ENCODE results near the gene HSD17B12. TPM values are rescaled to one million over a fixed set of nuclear protein-coding genes. Genes with fewer than 3 reads are reported as not detected.

HSD17B12 gene
- polyA plus RNA-seq, 4 donors = 20.5 to 89.4 (median 45.9) TPM

DNA sequence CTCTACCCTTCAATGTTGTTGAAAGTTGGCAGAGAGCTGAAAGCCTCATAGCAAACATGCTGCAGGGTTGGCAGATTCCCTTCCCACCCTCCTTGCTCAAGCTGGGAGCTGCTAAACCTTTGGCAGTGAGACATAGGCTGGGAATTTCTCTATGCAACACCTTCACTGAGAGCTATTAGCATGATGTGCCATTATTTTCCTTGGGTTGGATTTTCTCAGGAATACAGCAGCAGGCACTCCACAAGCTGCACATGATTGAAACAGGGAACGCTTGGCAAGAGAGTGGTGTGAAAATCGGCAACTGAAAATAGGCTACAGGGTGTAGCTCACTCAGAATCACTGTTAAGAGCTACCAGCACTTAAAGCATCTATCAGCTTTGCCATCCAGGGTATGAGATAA is 190.5 kb downstream of the HSD17B12 start:
- no peak overlapping the region for H3K4me3 ChIP-seq (ENCODE audit: low read depth in 1 of 3, low read length in 3 of 3)
- no peak overlapping the region for H3K27ac ChIP-seq (ENCODE audit: low read depth in 1 of 3, low read length in 2 of 3)
- H3K9me3 ChIP-seq (ENCODE audit: control insufficient read depth in 2 of 2, insufficient read depth in 1 of 2, low read depth in 1 of 2, low read length in 1 of 2) = no peaks in the 10 kb centered on the region
- no peak for FAIRE-seq
- peaks cover 0 to 8% (median 0%) of the 10 kb centered on the region in 3 donors for H3K4me1 ChIP-seq (ENCODE audit: control insufficient read depth in 3 of 3, insufficient read depth in 2 of 3, low read depth in 1 of 3, low read length in 2 of 3)
- H3K27me3 ChIP-seq (ENCODE audit: control insufficient read depth in 3 of 3, insufficient read depth in 3 of 3, low read length in 3 of 3) = peaks cover 0 to 19% (median 7%) of the 10 kb centered on the region in 3 donors
- DNase-seq = no peak
- WGBS, 3 donors = 87 to 91% (median 88%) methylated on average over 2 of the region's 2 CpGs
- no peaks in the 10 kb centered on the region for H3K36me3 ChIP-seq (ENCODE audit: control insufficient read depth in 3 of 3, insufficient read depth in 2 of 3, low read depth in 1 of 3, low read length in 3 of 3)

DNA sequence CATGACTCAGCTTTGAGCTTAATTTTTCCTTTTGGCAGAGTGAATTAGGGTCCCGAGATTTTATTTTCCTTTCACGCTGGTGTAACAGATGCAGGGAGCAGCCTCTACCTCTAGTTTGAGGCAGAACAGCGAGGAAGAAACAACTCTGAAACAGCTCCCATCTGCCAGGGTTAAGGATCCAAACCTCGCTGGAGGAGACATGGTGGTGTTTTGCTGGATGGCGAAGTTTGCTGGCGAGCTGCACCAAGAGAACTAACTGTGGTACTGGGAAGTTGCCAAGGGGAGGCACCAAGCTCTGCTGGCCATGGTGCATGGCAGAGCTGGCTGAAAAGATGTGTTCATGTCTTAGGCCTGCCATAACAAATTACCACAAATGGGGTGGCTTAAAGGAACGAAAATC is 192.5 kb downstream of the HSD17B12 start:
- peaks cover 0 to 8% (median 0%) of the 10 kb centered on the region in 3 donors for H3K4me1 ChIP-seq (ENCODE audit: control insufficient read depth in 3 of 3, insufficient read depth in 2 of 3, low read depth in 1 of 3, low read length in 2 of 3)
- DNase-seq = no peak
- no peak for FAIRE-seq
- H3K27me3 ChIP-seq (ENCODE audit: control insufficient read depth in 3 of 3, insufficient read depth in 3 of 3, low read length in 3 of 3) = peaks cover 0 to 21% (median 15%) of the 10 kb centered on the region in 3 donors
- H3K4me3 ChIP-seq (ENCODE audit: low read depth in 1 of 3, low read length in 3 of 3) = no peak overlapping the region
- no peak overlapping the region for H3K27ac ChIP-seq (ENCODE audit: low read depth in 1 of 3, low read length in 2 of 3)
- 68 to 80% (median 75%) methylated on average over 7 of the region's 7 CpGs for WGBS, 3 donors
- H3K36me3 ChIP-seq (ENCODE audit: control insufficient read depth in 3 of 3, insufficient read depth in 2 of 3, low read depth in 1 of 3, low read length in 3 of 3) = no peaks in the 10 kb centered on the region
- no peaks in the 10 kb centered on the region for H3K9me3 ChIP-seq (ENCODE audit: control insufficient read depth in 2 of 2, insufficient read depth in 1 of 2, low read depth in 1 of 2, low read length in 1 of 2)

DNA sequence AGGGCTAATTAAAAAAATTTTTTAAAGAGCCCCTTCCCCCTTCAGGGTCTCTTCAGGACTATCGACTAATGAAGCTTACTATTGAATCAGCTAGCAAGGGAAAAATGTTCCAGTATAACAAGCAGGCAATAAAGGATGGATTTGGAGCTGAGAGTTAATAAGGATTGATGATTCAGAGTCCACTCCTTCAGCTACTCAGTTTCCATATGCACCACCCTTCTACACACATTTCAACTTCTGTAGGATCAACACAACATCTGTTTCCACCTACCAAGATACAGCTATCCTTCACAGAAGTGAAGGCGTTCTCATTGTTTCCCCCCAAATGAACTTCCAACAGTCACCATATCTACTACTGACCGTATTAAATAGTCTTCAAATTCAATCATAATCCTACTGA is 193.5 kb downstream of the HSD17B12 start:
- H3K4me3 ChIP-seq (ENCODE audit: low read depth in 1 of 3, low read length in 3 of 3) = no peak overlapping the region
- no peak for FAIRE-seq
- no peak for DNase-seq
- no peaks in the 10 kb centered on the region for H3K9me3 ChIP-seq (ENCODE audit: control insufficient read depth in 2 of 2, insufficient read depth in 1 of 2, low read depth in 1 of 2, low read length in 1 of 2)
- no peaks in the 10 kb centered on the region for H3K36me3 ChIP-seq (ENCODE audit: control insufficient read depth in 3 of 3, insufficient read depth in 2 of 3, low read depth in 1 of 3, low read length in 3 of 3)
- H3K4me1 ChIP-seq (ENCODE audit: control insufficient read depth in 3 of 3, insufficient read depth in 2 of 3, low read depth in 1 of 3, low read length in 2 of 3) = peaks cover 0 to 8% (median 0%) of the 10 kb centered on the region in 3 donors
- WGBS, 3 donors = 72 to 79% (median 77%) methylated on average over 3 of the region's 3 CpGs
- peaks cover 0 to 28% (median 17%) of the 10 kb centered on the region in 3 donors for H3K27me3 ChIP-seq (ENCODE audit: control insufficient read depth in 3 of 3, insufficient read depth in 3 of 3, low read length in 3 of 3)
- no peak overlapping the region for H3K27ac ChIP-seq (ENCODE audit: low read depth in 1 of 3, low read length in 2 of 3)

DNA sequence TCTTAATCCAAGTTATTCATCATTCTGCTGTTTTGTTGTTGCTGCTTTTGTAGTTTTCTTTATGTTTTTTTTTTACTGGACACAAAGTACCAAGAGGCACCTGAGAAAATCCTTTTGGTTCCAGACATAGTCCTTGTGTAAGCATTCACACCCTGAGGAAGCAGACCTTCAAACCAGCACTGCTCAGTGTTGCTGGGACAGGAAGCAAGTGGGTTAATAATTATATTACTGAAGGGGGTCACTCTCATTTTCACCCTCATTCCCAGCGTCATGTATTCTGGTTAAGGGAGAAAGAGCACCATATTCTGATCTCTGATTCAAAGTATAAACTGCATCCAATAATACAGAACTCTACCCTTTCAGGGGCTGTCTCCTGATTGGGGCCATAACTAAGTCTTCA is 194.2 kb downstream of the HSD17B12 start:
- Histone ChIP-seq H3K27me3 (ENCODE audit: control insufficient read depth in 3 of 3, insufficient read depth in 3 of 3, low read length in 3 of 3) (peaks cover 0 to 32% (median 18%) of the 10 kb centered on the region in 3 donors), H3K4me3 (ENCODE audit: low read depth in 1 of 3, low read length in 3 of 3) (no peak overlapping the region), H3K27ac (ENCODE audit: low read depth in 1 of 3, low read length in 2 of 3) (no peak overlapping the region), H3K9me3 (ENCODE audit: control insufficient read depth in 2 of 2, insufficient read depth in 1 of 2, low read depth in 1 of 2, low read length in 1 of 2) (no peaks in the 10 kb centered on the region), H3K4me1 (ENCODE audit: control insufficient read depth in 3 of 3, insufficient read depth in 2 of 3, low read depth in 1 of 3, low read length in 2 of 3) (peaks cover 0 to 2% (median 0%) of the 10 kb centered on the region in 3 donors), H3K36me3 (ENCODE audit: control insufficient read depth in 3 of 3, insufficient read depth in 2 of 3, low read depth in 1 of 3, low read length in 3 of 3) (no peaks in the 10 kb centered on the region)
- FAIRE-seq (no peak), DNase-seq (no peak)
- 9 to 41% (median 17%) methylated on average over 1 of the region's 1 CpG for WGBS, 3 donors

DNA sequence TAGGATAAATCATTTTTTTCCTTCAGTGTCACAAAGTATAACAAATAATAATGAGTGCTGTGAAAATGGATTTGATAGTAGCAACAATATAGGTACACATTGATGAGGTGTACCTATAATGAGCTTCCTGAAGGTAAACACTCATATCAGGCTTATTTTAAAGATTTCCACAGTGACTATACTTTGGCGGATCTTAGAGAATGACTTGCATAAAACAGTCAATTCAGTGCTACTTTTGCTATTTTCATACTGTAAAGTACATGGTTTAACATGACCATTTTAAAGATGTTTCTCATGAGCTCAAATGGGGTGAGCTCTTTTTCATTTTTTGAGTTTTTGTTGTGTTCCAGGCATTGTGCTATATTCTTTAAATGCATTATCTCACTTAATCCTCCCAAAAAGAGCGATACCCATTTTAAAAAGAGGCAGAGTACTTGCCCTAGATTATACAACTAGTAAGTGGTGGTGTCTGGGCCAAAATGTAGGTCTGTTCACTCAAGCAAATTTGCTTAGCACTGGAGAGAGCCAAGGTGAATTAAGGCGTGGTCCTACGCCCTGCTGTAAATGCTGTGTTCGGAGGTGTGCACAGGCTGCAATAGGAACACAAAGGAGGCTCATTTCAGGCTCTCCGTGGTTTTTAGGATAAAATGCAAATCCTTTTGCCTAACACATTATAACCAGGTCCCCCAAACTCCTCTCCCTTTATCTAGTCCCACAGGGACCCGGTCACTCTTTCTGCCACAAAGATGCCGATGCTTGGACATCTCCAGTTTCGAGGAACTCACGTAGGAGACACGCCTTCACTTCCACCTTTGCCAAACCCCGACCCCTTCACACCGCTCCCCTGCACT is 199.5 kb downstream of the HSD17B12 start:
- peak overlapping the region; percentile 26 to 95 (median 75) for H3K4me3 ChIP-seq (ENCODE audit: low read depth in 1 of 3, low read length in 3 of 3)
- peak overlapping the region in 1 of 3 donors; percentile 26 for H3K27ac ChIP-seq (ENCODE audit: low read depth in 1 of 3, low read length in 2 of 3)
- no peaks in the 10 kb centered on the region for H3K9me3 ChIP-seq (ENCODE audit: control insufficient read depth in 2 of 2, insufficient read depth in 1 of 2, low read depth in 1 of 2, low read length in 1 of 2)
- 37 to 45% (median 39%) methylated on average over 13 of the region's 13 CpGs for WGBS, 3 donors
- H3K4me1 ChIP-seq (ENCODE audit: control insufficient read depth in 3 of 3, insufficient read depth in 2 of 3, low read depth in 1 of 3, low read length in 2 of 3) = peaks cover 3 to 13% (median 11%) of the 10 kb centered on the region in 3 donors
- peaks cover 0 to 5% (median 2%) of the 10 kb centered on the region in 3 donors for H3K36me3 ChIP-seq (ENCODE audit: control insufficient read depth in 3 of 3, insufficient read depth in 2 of 3, low read depth in 1 of 3, low read length in 3 of 3)
- peaks cover 0 to 13% (median 11%) of the 10 kb centered on the region in 3 donors for H3K27me3 ChIP-seq (ENCODE audit: control insufficient read depth in 3 of 3, insufficient read depth in 3 of 3, low read length in 3 of 3)
- DNase-seq (peak in 1 of 2 donors; percentile 21), FAIRE-seq (no peak)

DNA sequence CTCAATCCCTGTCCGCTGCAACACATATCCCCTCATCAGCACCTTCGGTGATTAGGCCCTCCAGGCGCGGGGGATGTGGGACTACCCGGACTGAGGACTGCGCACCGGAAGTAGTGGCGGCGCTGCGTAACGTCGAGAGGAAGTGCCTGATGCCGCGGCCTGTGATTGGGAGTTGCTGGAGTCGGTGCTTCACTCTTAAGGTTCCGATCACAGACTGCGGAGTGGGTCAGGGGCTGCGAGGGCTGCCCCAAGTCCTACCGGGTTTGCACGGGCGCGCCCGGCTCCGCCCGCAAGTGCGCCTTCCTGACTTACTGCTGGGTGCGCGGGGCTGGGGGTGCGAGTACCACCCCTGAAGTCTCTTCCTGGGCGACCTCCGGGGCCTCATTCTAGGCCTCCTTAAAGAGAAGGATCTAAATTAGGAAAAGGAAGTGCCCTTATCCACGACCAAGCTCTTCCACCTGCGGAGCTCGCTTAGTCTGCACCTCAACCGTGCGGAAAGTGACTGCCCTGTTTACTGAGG is 200.2 kb downstream of the HSD17B12 start, which contains the start of gene ALKBH3:
Gene ALKBH3, plus strand, starts transcription at position 192 of the 520 bp plus-strand sequence. CDS start 1,822 bp downstream, outside the sequence.
- peaks cover 0 to 13% (median 11%) of the 10 kb centered on the region in 3 donors for H3K27me3 ChIP-seq (ENCODE audit: control insufficient read depth in 3 of 3, insufficient read depth in 3 of 3, low read length in 3 of 3)
- H3K4me3 ChIP-seq (ENCODE audit: low read depth in 1 of 3, low read length in 3 of 3) = peak within 1 kb of the TSS; percentile 69 to 95 (median 75)
- H3K9me3 ChIP-seq (ENCODE audit: control insufficient read depth in 2 of 2, insufficient read depth in 1 of 2, low read depth in 1 of 2, low read length in 1 of 2) = no peaks in the 10 kb centered on the region
- H3K36me3 ChIP-seq (ENCODE audit: control insufficient read depth in 3 of 3, insufficient read depth in 2 of 3, low read depth in 1 of 3, low read length in 3 of 3) = peaks cover 2 to 6% (median 2%) of the 10 kb centered on the region in 3 donors
- H3K27ac ChIP-seq (ENCODE audit: low read depth in 1 of 3, low read length in 2 of 3) = peak within 1 kb of the TSS in 2 of 3 donors; percentile 30 to 67
- WGBS, 3 donors = 0 to 1% (median 0%) methylated on average over 36 of the region's 36 CpGs
- DNase-seq (peak; percentile 92 to 93), FAIRE-seq (no peak)
- peaks cover 3 to 13% (median 11%) of the 10 kb centered on the region in 3 donors for H3K4me1 ChIP-seq (ENCODE audit: control insufficient read depth in 3 of 3, insufficient read depth in 2 of 3, low read depth in 1 of 3, low read length in 2 of 3)

DNA sequence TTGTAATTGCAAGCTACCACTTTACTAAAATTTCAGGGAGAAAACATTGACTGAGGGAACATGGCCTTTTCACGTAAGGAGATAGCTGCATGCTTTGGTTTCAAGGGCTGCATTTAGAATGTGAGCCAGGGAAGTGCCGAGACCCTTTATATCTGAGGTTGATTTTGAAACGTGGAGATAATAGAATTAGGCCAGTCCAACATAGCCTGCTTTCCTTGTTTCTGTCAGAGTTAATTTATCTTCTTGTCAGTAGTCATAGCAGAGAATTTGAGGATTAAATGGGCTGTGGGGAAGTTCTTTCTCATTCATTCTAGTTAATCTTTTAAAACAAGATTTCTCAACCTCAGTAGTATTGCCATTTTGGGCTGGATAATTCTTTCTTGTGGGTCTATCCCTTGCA is 212.3 kb downstream of the HSD17B12 start:
- 52 to 54% (median 53%) methylated on average over 3 of the region's 3 CpGs for WGBS, 3 donors
- H3K36me3 ChIP-seq (ENCODE audit: control insufficient read depth in 3 of 3, insufficient read depth in 2 of 3, low read depth in 1 of 3, low read length in 3 of 3) = peaks cover 5 to 26% (median 20%) of the 10 kb centered on the region in 3 donors
- no peak for FAIRE-seq
- no peak overlapping the region for H3K4me3 ChIP-seq (ENCODE audit: low read depth in 1 of 3, low read length in 3 of 3)
- H3K27me3 ChIP-seq (ENCODE audit: control insufficient read depth in 3 of 3, insufficient read depth in 3 of 3, low read length in 3 of 3) = no peaks in the 10 kb centered on the region
- H3K9me3 ChIP-seq (ENCODE audit: control insufficient read depth in 2 of 2, insufficient read depth in 1 of 2, low read depth in 1 of 2, low read length in 1 of 2) = no peaks in the 10 kb centered on the region
- no peak for DNase-seq
- no peak overlapping the region for H3K27ac ChIP-seq (ENCODE audit: low read depth in 1 of 3, low read length in 2 of 3)
- no peaks in the 10 kb centered on the region for H3K4me1 ChIP-seq (ENCODE audit: control insufficient read depth in 3 of 3, insufficient read depth in 2 of 3, low read depth in 1 of 3, low read length in 2 of 3)

DNA sequence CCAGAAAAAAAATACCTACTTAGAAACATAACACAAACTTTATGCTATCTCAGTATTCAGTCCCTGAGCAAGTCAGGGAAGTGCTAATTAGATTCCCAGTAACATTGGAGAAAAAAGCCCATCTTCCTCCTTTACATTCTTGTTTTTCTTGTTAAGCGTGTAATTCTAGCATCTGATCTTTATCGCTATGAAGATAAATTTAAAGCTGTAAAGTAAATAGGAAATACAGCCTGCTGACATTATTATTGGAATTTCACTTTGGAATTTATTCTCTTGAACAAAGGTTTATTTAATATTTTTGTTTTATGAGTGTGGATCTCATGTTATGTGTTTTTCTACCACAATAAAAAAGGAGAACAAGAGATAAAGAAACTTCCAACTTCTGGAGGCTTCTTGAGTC is 214.0 kb downstream of the HSD17B12 start:
- no peaks in the 10 kb centered on the region for H3K4me1 ChIP-seq (ENCODE audit: control insufficient read depth in 3 of 3, insufficient read depth in 2 of 3, low read depth in 1 of 3, low read length in 2 of 3)
- H3K36me3 ChIP-seq (ENCODE audit: control insufficient read depth in 3 of 3, insufficient read depth in 2 of 3, low read depth in 1 of 3, low read length in 3 of 3) = peaks cover 5 to 39% (median 24%) of the 10 kb centered on the region in 3 donors
- DNase-seq (no peak), FAIRE-seq (no peak)
- H3K9me3 ChIP-seq (ENCODE audit: control insufficient read depth in 2 of 2, insufficient read depth in 1 of 2, low read depth in 1 of 2, low read length in 1 of 2) = peaks cover 0 to 9% of the 10 kb centered on the region in 2 donors
- H3K4me3 ChIP-seq (ENCODE audit: low read depth in 1 of 3, low read length in 3 of 3) = no peak overlapping the region
- H3K27ac ChIP-seq (ENCODE audit: low read depth in 1 of 3, low read length in 2 of 3) = no peak overlapping the region
- 64 to 84% (median 70%) methylated on average over 2 of the region's 2 CpGs for WGBS, 3 donors
- no peaks in the 10 kb centered on the region for H3K27me3 ChIP-seq (ENCODE audit: control insufficient read depth in 3 of 3, insufficient read depth in 3 of 3, low read length in 3 of 3)

Measured in small intestine (tissue), 7 donors.